DMS 273 (cell line): ENCODE measurements around the gene TXNRD2.

ENCODE experiments used
- DNase-seq: peaks from one replicate; lab custom pipeline; 2025; ENCODE audit not compliant: unreplicated experiment; lab: John Stamatoyannopoulos, UW

The TXNRD2 gene

GRCh38 chr22:19866665-19867009 is 75.0 kb downstream of the TXNRD2 start:
- no peak for DNase-seq

GRCh38 chr22:19865141-19865829 is 76.3 kb downstream of the TXNRD2 start:
- no peak for DNase-seq

- DNase-seq, result no peak
Observed at GRCh38 chr22:19864538-19865106, 77.0 kb downstream of the TXNRD2 start.

- DNase-seq, result no peak
Observed at GRCh38 chr22:19863571-19863970, 78.0 kb downstream of the TXNRD2 start.

GRCh38 chr22:19862619-19863246 is 78.9 kb downstream of the TXNRD2 start:
- DNase-seq, result no peak

GRCh38 chr22:19859861-19860510 is 81.6 kb downstream of the TXNRD2 start:
- DNase-seq, result no peak

GRCh38 chr22:19857382-19857781 is 84.2 kb downstream of the TXNRD2 start:
- no peak for DNase-seq

GRCh38 chr22:19855504-19856409 is 85.9 kb downstream of the TXNRD2 start:
- peak; percentile 80 for DNase-seq

- peak; percentile 98 for DNase-seq
Observed at GRCh38 chr22:19854778-19855503, 86.7 kb downstream of the TXNRD2 start, which contains the start of the genes GNB1L and RTL10. GNB1L (minus strand) TSS chr22:19854874; CDS start chr22:19821355, 33,519 bp downstream. RTL10 (minus strand) TSS chr22:19854874; CDS start chr22:19852261, 2,613 bp downstream.

GRCh38 chr22:19853879-19854777 is 87.5 kb downstream of the TXNRD2 start:
- DNase-seq, result no peak

GRCh38 chr22:19853058-19853878 is 88.3 kb downstream of the TXNRD2 start:
- DNase-seq, result no peak

- peak; percentile 40 for DNase-seq
Observed at GRCh38 chr22:19852177-19852781, 89.3 kb downstream of the TXNRD2 start.

- DNase-seq, result no peak
Observed at GRCh38 chr22:19851291-19852176, 90.1 kb downstream of the TXNRD2 start.

- no peak for DNase-seq
Observed at GRCh38 chr22:19850763-19851109, 90.9 kb downstream of the TXNRD2 start.

- no peak for DNase-seq
Observed at GRCh38 chr22:19849835-19850762, 91.5 kb downstream of the TXNRD2 start.
